Uterus (tissue), 2 donors: ENCODE results near the gene SMIM7.

Experiments
- CTCF ChIP-seq, 4 experiments: fragments of 200-600 bp in 2 of 4; fragments of 450-650 bp in 2 of 4; sonication (generic) in 2 of 4; IDR thresholded peaks; one replicate each; pipeline ENCODE4 v1.5.1; 2016 to 2019; ENCODE audit warnings: antibody characterized with exemption in 4 of 4, mild to moderate bottlenecking in 2 of 4, moderate library complexity in 1 of 4
- POLR2A ChIP-seq, 2 donors: fragments of 450-650 bp; IDR thresholded peaks; one replicate each; pipeline ENCODE4 v1.6.1; 2016; ENCODE audit warnings: antibody characterized with exemption in 2 of 2, mild to moderate bottlenecking in 1 of 2, moderate library complexity in 1 of 2

- TF ChIP-seq CTCF (IDR thresholded peaks at IDR 0.05) (no peak), POLR2A (IDR thresholded peaks at IDR 0.05) (no peak)
Observed at GRCh38 chr19:16599655-16600346, 60.1 kb downstream of the SMIM7 start.
